Limb (tissue), 2 donors: Measurements from ENCODE around the gene PIBF1.
"Not testable (repeated sequence)": the region's sequence is repeated elsewhere in the genome, so short reads cannot be mapped to it uniquely, and the experiment has no call there.

Experiments
- DNase-seq, 2 donors: peaks; one replicate each; pipeline ENCODE4 v3.0.0-alpha.2; 2016; ENCODE audit errors: extremely low spot score in 2 of 2

PIBF1 gene, protein sequence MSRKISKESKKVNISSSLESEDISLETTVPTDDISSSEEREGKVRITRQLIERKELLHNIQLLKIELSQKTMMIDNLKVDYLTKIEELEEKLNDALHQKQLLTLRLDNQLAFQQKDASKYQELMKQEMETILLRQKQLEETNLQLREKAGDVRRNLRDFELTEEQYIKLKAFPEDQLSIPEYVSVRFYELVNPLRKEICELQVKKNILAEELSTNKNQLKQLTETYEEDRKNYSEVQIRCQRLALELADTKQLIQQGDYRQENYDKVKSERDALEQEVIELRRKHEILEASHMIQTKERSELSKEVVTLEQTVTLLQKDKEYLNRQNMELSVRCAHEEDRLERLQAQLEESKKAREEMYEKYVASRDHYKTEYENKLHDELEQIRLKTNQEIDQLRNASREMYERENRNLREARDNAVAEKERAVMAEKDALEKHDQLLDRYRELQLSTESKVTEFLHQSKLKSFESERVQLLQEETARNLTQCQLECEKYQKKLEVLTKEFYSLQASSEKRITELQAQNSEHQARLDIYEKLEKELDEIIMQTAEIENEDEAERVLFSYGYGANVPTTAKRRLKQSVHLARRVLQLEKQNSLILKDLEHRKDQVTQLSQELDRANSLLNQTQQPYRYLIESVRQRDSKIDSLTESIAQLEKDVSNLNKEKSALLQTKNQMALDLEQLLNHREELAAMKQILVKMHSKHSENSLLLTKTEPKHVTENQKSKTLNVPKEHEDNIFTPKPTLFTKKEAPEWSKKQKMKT

DNA sequence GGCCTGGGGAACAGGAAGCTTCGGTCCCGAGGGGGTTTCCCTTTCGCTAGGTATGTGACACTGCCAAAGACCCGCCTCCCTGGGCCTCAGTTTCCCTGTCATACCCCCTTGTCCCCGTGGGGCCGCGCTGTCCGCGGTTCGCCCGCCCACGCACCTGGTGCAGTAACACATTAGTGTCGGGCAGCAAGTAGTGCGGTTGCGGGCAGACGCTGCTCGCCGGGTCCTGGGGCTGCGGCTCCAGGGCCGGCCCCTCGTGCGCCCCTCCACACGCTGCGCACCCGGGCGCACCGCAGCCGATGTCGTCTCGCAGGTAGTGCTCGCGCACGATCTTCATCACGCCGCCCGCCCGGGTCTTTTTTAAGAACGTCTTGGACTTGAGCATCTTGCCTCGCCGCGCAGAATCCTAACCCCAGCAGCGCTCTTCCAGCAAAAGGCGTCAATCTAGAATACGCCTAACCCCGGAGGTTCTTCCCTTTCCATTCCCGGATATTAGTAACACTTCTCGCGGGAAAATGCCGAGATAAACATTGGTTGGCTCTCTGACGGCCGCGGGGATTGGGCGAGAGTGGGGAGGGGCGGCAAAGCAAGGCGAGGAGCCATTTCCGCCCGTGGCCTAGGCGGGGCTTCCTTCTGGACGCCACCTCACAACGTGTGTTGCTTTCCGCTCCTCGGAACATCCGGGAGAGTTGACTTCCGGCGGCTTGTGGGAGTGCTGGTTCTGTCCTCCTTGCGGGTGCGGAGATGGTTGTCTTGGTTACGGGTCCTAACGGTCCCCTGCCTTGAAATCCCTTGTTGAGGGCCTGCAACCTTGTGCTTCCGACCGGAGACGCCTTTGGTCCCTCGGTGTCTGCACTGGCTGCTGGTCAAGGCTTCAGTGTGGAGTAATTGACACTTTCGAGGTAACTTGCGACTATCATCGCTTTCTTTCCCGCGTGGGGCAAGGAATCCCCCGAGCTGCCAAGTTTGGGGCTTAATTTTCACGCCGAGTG is at the start of gene PIBF1, which contains the start of gene DIS3:
Gene PIBF1 (plus strand): TSS at position 683 of the 989 bp plus-strand sequence. CDS start 1,337 bp downstream, outside the sequence.
Gene DIS3 (minus strand): TSS at position 450 of the 989 bp plus-strand sequence. CDS start 68 bp downstream, at position 382.
- DNase-seq, result peak; percentile 96 to 98

DNA sequence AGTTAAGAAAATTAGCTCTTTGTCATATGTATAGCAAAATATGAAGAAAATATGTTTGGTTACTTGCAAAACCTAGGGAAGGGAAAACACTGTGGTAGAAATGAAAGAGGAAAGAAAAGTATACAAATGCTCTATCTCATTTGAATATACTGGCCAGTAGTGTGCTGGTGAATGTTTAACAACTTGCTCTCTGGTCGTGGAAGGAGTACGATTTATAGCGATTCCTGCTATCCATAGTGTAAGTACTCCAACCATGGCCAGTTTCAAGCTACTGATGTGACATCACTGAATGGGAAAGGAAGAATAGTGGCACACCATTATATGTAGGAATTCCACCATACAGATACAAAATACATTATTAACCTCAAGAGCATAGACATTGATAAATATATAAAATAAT is 44.9 kb upstream of the PIBF1 start:
- no peak for DNase-seq

DNA sequence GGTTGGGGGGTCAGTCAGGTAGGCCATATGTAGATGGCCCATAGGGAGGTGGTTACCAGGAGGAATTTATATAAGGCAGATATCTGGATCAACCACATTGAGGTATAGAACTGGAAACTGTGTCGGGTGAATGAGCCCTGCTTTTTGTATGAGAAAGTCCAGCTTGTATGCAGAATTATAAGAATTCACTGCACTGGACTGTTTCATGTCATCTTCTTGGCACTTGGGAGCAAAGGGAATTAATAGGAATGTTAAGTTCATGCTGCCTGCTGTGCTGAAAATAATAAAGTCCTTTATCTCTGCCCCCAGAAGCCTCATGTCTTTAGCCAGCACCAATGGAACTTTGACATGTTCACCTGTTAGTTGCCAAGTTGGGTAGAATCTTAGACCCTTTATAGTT is 41.9 kb upstream of the PIBF1 start:
- DNase-seq, result no peak

DNA sequence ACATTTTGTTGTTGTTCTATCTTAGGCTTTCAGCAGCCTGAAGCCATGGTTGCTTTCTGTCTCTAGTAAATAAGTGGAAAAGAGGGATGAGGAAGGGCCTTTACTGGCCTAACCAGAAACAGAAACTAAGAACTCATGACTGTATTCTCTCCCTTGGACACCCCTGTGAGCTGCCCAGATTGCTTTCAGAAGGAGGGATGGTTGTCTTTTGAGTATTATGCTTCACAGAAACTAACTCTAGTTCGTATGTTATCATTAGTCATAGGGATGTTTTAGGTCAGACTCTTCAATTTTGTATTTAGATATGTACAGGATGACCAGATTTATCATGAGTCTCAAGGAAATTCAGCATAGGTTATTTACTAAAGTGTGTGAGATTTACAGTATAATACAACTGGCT is 36.7 kb upstream of the PIBF1 start:
- DNase-seq, result no peak

DNA sequence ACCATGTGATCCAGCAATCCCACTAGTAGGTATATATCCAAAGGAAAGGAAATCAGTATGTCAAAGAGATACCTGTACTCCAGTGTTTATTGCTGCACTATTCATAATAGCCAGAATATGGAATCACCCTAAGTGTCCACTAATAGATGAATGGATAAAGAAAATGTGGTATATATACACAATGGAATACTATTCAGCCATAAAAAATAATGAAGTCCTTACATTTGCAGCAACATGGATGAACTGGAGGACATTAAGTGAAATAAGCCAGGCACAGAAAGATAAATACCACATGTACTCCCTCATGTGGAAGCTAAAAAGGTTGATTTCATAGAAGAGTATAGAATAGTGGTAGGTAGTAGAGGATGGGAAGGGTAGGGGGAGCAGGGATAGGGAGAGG is 30.7 kb upstream of the PIBF1 start:
- DNase-seq, result no peak

DNA sequence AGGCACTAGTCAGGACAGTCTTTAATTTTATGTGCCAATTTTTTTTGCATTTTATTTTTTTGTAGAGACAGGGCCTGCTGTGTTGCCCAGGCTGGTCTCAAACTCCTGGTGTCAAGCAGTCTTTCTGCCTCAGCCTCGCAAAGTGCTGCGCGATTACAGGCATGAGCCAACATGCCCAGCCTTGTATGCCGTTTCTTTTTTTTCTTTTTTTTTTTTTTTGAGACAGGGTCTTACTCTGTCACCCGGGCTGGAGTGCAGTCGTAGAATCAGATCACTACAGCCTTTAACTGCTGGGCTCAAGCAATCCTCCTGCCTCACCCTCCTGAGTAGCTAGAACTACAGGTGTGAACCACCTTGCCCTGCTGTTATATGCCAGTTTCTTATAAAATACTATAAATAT is 27.8 kb upstream of the PIBF1 start:
- DNase-seq, result no peak

DNA sequence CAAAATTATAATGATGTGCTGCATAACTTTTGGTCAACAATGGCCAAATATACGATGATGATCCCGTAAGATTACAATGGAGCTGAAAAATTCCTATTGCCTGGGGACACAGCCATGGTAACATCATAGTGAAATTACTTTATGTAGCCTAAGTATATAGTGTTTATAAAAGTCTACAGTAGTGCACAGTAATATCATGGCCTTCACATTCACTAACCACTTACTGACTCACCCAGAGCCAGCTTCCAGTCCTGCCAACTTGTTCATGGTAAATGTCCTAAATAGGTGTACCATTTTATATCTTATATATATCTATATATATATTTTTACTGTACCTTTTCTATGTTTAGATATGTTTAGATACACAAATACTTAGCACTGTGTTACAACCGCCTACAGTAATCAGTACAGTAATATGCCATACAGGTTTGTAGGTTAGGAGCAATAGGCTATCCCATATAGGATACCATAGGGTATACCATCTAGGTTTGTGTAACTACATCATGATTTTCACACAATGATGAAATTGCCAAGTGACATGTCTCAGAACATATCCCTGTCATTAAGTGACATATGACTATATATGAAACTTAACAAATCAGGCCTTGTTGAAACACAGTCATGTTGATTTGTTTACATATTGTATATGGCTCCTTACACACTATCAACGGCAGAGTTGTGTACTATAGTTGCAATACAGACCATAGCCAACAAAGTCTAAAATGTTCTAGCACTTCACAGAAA is 24.0 kb upstream of the PIBF1 start:
- no peak for DNase-seq

DNA sequence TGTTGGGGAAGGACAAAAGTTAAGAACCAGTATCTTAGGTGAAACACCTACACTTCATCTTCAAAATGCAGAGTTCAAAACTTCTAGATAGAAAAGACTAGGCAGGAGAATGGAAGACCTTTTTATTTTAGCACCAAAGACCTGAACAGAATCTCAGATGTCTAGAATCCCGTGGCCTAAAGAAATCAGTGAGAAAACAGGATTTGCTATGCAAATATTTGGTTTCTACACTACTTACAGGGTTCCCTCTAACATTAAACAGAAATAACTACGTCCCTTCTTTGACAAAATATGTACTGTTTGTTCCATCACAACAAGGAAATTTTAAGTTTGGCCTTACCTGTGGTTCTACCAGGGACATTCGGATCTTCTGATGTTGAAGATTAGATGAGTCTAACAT is 21.7 kb upstream of the PIBF1 start:
- DNase-seq, result no peak

DNA sequence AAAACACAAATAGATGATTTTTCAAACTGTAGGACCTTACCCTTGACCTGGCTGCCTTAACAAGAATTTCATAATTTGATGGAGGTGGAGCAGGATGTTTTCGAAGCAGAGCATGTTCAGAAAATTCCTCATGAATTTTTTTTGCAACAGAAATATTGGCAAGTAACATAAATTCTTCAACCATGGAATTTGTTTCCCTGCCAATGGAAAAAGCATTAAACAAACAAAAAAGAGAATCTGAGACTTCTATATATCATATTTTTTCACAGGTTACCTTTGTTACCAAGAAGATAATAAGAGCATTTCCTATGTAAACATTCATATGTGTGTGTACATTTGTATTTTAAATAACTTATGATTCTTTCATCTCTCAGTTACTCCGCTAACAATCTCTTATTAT is 18.5 kb upstream of the PIBF1 start:
- no peak for DNase-seq

DNA sequence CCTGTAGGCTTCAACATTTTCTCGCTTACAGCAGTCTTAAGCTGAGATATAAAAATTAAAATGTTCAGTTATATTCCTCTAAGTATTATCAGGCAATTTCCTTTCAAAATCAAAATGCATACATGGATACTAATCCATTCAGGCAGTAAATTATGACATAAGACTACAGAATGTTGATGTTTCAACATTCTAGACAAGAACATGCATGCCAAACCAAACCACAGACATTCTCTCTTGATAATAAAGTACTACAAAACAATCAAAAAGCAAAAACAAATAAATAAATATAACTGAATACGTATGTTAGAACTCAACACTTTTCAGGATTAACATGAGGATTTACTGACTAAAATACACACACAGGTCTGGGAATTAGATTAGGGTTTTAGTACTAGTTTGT is 7.9 kb upstream of the PIBF1 start:
- DNase-seq, result no peak

DNA sequence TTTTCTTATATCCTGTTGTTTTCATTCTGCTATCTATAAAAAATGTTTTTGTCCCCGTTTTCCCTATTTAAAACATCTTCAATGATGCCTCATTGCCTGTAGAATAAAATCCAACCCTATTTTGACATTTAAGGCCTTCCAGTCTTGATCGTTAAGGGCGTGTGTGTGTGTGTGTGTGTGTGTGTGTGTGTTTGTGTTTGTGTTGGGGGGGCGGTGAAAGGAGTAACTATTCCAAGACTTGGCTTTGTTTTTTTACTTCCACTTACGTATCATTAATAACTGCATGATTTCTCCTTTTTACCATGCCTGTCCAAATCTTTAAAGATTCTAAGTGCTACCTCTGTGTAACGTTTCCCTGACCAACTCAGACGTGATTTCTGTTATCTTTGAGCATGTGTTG is 784 bp downstream of the PIBF1 start:
- peak in 1 of 2 donors; percentile 38 for DNase-seq

DNA sequence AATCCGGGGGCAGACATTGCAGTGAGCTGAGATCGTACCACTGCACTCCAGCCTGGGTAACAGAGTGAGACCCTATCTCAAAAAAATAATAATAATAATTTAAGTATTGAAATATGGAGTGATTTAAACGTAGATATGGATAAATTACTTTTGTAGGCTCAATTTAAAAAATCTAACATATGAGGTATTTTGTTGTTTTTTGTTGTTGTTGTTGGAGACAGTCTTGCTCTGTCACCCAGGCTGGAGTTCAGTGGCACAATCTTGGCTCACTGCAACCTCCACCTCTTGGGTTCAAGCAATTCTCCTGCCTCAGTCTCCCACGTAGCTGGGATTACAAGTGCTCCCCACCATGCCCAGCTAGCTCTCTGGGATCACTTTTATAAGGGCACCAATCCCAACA is 2.7 kb downstream of the PIBF1 start:
- not testable (repeated sequence) for DNase-seq

DNA sequence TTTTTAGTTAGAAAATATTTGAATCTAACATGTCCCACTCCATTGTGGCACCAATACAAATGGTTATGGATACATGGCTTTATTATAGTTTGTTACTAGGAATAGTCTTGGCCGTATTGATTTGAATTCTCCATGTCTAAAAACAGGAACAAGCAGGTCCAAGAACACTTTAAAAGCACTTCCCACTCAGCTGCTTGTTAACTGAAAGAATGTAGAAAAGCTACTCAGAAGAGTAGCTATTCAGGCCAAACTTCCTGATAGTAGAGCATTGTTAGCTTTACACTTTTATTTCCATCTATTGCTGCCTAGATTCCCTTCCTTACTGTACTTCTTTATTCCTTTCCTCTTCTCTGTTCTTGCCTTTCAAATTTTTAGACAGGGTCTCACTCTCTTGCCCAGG is 6.9 kb downstream of the PIBF1 start:
- no peak for DNase-seq

DNA sequence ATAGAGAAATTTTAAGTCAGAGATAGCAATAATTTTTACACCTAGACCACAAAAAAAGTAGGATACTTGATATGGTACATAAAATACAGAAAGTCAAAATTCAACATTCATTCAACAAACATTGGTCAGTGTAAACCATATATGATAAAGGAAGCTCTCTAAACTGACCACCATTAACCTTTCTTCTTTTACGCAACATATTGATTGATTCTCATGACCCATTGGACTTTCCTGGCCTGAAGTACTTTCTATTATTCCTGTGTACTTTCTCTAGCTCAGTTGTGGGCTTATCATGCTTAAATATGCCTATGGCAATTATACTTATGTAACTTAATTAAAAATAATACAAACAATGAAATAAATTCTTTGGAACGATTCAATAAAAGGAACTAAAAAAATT is 10.7 kb downstream of the PIBF1 start:
- DNase-seq, result no peak

DNA sequence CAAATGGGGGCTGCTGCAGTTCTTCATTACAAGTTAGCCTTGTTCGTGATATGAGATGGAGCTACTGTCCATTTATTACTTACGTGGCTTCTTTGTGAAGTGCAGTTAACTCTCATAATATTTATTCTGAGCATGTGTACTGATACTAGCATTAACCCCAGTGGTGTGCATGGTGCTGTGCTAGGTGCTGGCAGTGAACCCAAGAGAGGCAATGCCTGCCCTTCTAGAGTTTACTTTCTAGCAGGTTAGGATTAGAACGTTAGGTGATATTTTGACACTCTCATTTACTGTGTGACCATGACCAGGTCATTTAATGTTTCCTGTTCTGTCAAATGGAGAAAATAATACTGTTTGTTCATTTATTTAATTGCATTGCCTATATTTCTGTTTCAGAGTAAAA is 16.9 kb downstream of the PIBF1 start:
- DNase-seq, result no peak

DNA sequence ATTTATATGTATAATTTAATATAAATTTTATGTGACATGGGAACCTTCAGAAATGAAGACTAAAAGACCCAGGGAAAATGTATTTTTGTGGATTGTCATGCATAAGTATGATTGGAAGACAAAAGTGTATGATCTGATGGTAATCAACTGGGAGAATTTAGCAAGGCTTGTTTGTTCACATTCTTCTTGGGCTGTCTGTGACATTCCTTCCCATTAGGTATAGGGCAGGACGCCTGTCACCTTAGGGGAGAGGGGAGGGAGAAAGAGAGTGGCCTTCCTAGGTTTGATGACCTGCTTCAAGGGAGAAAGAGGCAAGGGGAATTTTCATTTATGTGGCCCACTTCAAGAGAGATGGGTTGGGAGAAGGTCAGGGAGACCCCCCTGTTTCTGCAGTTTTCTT is 22.4 kb downstream of the PIBF1 start:
- no peak for DNase-seq

DNA sequence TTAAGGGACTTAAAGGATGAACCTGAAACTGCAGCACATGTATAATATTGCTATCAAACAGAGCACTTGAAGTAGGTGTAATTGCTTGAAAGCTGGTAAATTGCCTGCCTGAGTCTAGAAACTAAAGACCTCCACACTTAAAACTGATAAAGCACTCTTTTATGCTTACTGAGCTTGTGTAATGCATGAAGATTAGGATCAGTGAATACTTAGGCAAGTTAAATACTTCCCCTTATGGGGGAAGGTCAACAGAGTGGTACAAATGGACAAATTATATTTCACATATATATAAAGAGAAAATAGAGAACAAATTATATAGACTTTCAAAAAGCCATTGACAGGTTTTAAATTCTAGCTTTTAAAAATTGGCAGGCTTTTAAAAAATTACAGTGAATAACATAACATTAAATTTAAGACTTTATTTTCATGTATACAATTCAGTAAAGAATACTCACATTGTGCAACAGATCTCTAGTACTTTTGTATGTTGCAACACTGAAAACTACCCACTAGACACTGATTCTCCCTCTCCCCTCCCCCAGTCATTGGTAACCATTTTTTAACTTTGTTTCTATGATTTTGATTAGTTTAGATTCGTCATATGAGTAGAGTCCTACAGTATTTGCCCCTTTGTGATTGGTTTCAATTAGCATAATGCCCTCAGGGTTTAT is 23.9 kb downstream of the PIBF1 start:
- DNase-seq, result no peak

DNA sequence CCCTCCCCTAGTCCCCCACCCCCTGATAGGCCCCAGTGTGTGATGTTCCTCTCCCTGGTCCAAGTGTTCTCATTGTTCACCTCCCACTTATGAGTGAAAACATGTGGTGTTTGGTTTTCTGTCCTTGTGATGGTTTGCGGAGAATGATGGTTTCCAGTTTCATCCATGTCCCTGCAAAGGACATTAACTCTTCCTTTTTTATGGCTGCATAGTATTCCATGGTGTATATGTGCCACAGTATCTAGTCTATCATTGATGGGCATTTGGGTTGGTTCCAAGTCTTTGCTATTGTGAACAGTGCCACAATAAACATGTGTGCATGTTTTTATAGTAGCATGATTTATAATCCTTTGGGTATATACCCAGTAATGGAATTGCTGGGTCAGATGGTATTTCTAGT is 24.6 kb downstream of the PIBF1 start:
- not testable (repeated sequence) for DNase-seq

DNA sequence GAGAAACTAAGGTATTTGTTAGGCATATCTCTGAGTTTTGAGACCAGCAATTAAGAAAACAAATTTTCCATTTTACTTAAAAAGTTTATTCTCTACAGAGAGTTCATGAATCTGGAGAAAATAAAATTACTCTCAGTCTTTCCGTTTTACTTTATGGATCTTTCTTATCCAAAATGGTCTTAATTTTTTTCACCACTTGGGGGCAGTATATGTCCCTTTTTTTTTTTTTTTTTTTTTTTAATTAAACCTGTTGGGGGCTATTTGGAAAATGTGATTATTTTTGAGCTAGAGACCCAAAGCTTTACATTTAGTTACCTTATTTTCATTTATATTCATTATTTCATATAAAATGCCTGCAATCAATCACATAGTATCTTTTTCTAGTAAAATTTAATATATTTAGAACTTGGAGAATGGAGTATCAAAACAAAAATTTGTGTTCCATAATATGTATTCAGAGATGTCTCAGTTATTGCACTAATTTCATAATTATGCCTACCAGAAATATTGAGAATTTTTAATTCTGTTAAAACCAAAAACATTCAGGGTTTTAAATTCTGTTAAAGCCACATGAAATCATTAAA is 27.1 kb downstream of the PIBF1 start:
- DNase-seq, result peak in 1 of 2 donors; percentile 6
